ENCODE results near the gene HOXC11. TPM values are rescaled to one million over a fixed set of nuclear protein-coding genes. Genes with fewer than 3 reads are reported as not detected.

HOXC11 gene
- total and polyA plus RNA-seq, 2 of the 4 experiments (the other 2 are of a cell fraction): not detected

DNA sequence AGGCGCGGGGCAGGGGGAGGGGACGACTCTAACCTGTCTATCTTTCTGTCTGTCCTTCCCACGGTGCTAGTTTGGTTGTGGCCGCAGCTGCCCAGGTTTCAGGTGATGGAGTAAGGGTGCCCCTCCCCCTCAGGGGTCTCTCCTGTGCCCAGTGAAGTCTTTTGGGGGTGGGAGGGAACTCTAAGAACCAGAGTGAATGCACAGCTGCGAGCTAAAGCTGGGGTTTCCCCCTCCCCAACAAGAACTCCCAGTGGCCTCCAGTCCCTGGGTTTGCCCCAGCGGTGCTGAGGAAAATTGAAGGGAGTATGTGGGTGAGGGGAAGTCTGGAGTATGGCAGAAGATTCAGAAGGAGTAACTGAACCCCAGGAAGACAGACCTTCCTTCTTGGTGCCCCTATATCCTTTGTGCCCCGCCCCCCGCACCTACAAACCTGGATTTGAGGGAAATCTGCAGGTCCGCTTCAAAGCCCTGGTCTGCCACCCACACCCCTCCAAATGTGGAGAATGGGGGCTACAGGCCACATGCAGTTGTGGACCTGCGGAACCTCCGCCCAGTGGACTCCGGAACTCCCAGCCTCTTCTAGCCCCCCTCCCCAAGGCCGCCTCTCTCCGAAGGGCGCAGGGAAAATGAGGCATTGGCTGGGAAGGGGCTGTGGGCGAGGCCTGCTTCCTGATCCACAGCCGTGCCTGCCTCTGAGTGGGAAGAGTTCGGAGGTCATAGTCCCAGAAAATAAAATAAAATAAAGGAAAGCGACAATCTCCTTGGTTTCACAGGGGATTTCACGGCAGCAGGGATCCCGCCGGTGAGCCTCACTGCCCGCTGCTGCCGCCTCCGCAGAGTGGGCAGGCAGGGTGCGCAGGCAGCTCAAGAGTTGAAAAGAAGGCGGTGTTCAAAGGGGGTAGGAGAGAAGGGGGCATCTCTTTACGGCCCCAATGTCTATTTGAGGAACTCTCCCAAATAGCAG, 23.6 kb downstream of the HOXC11 start:
- no peak overlapping the region for H2AK9ac ChIP-seq (replicated peaks; ENCODE audit: low read depth, low read length, poor library complexity)
- H3K27me3 ChIP-seq (ENCODE audit: control insufficient read depth, insufficient read depth, low read length): peaks cover 98% of the 10 kb centered on the region
- dilution Hi-C loops (cut with HindIII; ENCODE audit: low sequenced_read_pairs, unreplicated experiment): no loop called here
- H4K8ac ChIP-seq (ENCODE audit: low read depth in 2 of 2, low read length in 2 of 2): no peak overlapping the region
- no peak overlapping the region for H3K27ac ChIP-seq (ENCODE audit: insufficient read depth, low read length)
- no peak overlapping the region for H3K18ac ChIP-seq (ENCODE audit: low read depth, low read length)
- TF ChIP-seq CTCF (conservative IDR thresholded peaks at IDR 0.05; ENCODE audit: low read depth, low read length): no peak
- TF ChIP-seq CEBPB (IDR thresholded peaks at IDR 0.05; ENCODE audit: low read depth, low read length): no peak
- no peak for TF ChIP-seq ELK1 (IDR thresholded peaks at IDR 0.05; ENCODE audit: borderline replicate concordance, low read depth, low read length)
- no peak for TF ChIP-seq RAD21 (IDR thresholded peaks at IDR 0.05; ENCODE audit: low read length)
- TF ChIP-seq SMC3 (IDR thresholded peaks at IDR 0.05; ENCODE audit: low read depth, low read length): no peak
- TF ChIP-seq, protein P1, sequence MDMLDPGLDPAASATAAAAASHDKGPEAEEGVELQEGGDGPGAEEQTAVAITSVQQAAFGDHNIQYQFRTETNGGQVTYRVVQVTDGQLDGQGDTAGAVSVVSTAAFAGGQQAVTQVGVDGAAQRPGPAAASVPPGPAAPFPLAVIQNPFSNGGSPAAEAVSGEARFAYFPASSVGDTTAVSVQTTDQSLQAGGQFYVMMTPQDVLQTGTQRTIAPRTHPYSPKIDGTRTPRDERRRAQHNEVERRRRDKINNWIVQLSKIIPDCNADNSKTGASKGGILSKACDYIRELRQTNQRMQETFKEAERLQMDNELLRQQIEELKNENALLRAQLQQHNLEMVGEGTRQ (IDR thresholded peaks at IDR 0.05; ENCODE audit: low read depth, low read length): no peak
- TF ChIP-seq CHD1 (IDR thresholded peaks at IDR 0.05; ENCODE audit: low read depth, low read length): no peak
- no peak for TF ChIP-seq MAZ (IDR thresholded peaks at IDR 0.05; ENCODE audit: borderline replicate concordance, low read depth, low read length)
- TF ChIP-seq FOS (IDR thresholded peaks at IDR 0.05; ENCODE audit: low read depth, low read length): no peak
- TF ChIP-seq MXI1 (IDR thresholded peaks at IDR 0.05; ENCODE audit: borderline replicate concordance, low read depth, low read length): no peak
- TF ChIP-seq BHLHE40 (IDR thresholded peaks at IDR 0.05; ENCODE audit: low read depth, low read length): no peak
- TF ChIP-seq RFX5 (IDR thresholded peaks at IDR 0.05; ENCODE audit: low read depth, low read length): no peak
- no peak for TF ChIP-seq POLR2A (IDR thresholded peaks at IDR 0.05; ENCODE audit: low read depth, low read length)
- ChIA-PET POLR2A (ENCODE audit: unreplicated experiment) (no interaction called here), CTCF (no interaction called here)
- H3K4me2 ChIP-seq (ENCODE audit: low read depth, low read length): no peak overlapping the region; the same call in 1 of the 2 replicates
- H3K23ac ChIP-seq (ENCODE audit: low read depth, low read length): no peak overlapping the region
- H3K4me1 ChIP-seq (ENCODE audit: control insufficient read depth, insufficient read depth, low read length): peaks cover 2% of the 10 kb centered on the region; the same call in 1 of the 2 replicates
- WGBS, 2 experiments (ENCODE audit: extremely low coverage in 2 of 2, insufficient read length in 1 of 2): 51% methylated on average over 4 of the region's 29 CpGs; no CpG with 5 or more reads in 1 of the 2 experiments
- no peak overlapping the region for H3K56ac ChIP-seq (ENCODE audit: extremely low read depth, insufficient read depth, low read length)
- peaks cover 19% of the 10 kb centered on the region for H3K9me3 ChIP-seq (ENCODE audit: control insufficient read depth, insufficient read depth, low read length)
- H3K9ac ChIP-seq (ENCODE audit: low read depth, low read length): no peak overlapping the region
- no peak for DNase-seq
- no peak for ATAC-seq (ENCODE audit: low read depth)
- H4K20me1 ChIP-seq (ENCODE audit: insufficient read depth, low read length): no peaks in the 10 kb centered on the region
- H2BK15ac ChIP-seq (ENCODE audit: low read depth, low read length): no peak overlapping the region
- no peak overlapping the region for H4K5ac ChIP-seq (ENCODE audit: low read depth, low read length)
- H3K9me1 ChIP-seq (ENCODE audit: insufficient read depth, low read length): no peaks in the 10 kb centered on the region
- intact Hi-C loops (cut with micrococcal nuclease): no loop called here
- no peak overlapping the region for H3K4ac ChIP-seq (ENCODE audit: low read depth, low read length)
- H3K4me3 ChIP-seq (ENCODE audit: insufficient read depth, low read depth, low read length): no peak overlapping the region
- H2BK20ac ChIP-seq (ENCODE audit: low read depth, low read length): no peak overlapping the region
- no peaks in the 10 kb centered on the region for H3K36me3 ChIP-seq (ENCODE audit: control insufficient read depth, insufficient read depth, low read length)
- H2BK120ac ChIP-seq (ENCODE audit: low read depth, low read length): no peak overlapping the region
- BruUV-seq (replicated peaks): no TSS peak
- no peak overlapping the region for H2AFZ ChIP-seq (replicated peaks; ENCODE audit: low read length, poor library complexity)
- no peak overlapping the region for H4K91ac ChIP-seq (ENCODE audit: insufficient read depth, low read depth, low read length)
- no peak overlapping the region for H3K14ac ChIP-seq (replicated peaks; ENCODE audit: low read depth, low read length)
- H3K79me1 ChIP-seq (ENCODE audit: low read depth in 1 of 2, low read length in 2 of 2): no peaks in the 10 kb centered on the region
- in situ Hi-C loops (cut with MboI; ENCODE audit: low sequenced_read_pairs): loop anchor here (10.0 kb wide), 2 partner anchors 232 to 378 kb away; no protein-coding TSS in a partner anchor
- no peak overlapping the region for H2BK5ac ChIP-seq (ENCODE audit: low read depth, low read length, poor library complexity, severe bottlenecking)
- no peak overlapping the region for H2AK5ac ChIP-seq (ENCODE audit: low read depth, low read length)
